GM04503 (cell line): ENCODE measurements around the gene PKN2.
"Not testable (repeated sequence)": the region's sequence is repeated elsewhere in the genome, so short reads cannot be mapped to it uniquely, and the experiment has no call there.

Experiments used
- DNase-seq: peaks from one replicate; pipeline ENCODE4 v3.0.0-alpha.2; 2012; ENCODE audit warnings: low read depth

Gene PKN2

DNA sequence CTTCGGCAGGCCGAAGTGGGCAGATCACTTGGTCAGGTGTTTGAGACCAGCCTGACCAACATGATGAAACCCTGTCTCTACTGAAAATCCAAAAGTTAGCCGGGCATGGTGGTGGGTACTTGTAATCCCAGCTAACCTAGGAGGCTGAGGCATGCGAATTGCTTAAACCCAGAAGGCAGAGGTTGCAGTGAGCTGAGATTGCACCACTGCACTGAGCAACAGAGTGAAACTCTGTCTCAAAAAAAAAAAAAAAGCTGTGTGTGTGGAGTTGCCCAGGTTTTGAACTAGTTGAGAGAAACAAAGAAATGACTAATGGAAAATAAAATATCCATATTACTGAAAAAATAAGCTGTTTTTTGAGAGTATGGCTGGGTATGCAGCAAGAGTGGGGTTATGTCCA is 107.1 kb downstream of the PKN2 start:
- DNase-seq, result no peak

DNA sequence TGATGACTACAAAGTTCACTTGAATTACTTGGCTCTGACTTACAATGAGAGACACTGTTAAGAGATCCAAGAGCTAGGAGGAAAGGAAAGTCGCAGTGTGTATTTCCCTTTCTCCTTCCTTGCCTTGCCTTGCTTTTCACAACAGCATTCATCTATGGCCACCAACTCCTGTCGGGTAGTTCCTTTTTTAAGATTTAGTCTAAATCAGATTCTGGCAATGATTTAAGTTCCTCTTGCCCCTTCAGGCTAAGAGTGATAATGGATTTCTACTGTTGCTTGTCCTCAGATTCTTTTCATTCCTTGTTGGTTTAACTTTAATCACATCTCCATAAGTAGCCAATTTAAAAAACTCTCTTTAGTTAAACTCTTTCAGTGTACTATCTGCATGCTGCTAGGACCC is 115.4 kb downstream of the PKN2 start:
- DNase-seq, result no peak

DNA sequence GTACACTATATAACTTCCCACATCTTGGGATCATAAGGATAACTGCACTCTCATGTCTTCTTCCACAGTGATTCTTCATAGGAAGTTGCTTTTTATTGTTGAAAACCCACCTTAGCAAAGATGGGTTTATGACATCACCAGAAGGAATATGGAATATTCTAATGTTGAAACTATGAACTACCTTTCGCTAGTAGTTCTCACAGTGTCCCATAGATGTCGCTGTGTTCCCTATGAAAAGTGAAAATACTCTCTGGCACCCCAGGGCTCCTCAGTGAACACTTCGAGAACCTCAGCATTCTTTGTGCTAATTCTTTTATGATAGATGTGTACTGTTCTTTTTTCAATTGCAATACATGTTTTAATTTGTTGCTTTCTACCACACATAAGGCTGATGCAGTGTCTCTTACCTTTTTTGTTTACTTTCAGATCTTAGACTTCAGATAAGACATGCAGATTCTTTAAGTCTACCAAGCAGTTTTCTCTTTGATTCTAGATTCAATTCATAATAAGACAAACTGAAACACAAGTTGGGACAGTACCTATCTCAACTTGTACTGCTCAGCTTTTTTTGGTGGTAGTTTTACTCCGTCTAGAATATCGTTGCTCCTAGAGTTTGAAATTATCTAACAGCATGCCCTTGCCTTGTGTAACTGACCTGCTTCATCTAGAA is 116.4 kb downstream of the PKN2 start:
- DNase-seq, result no peak

GRCh38 chr1:88801575-88802208 is 117.6 kb downstream of the PKN2 start:
- no peak for DNase-seq

DNA sequence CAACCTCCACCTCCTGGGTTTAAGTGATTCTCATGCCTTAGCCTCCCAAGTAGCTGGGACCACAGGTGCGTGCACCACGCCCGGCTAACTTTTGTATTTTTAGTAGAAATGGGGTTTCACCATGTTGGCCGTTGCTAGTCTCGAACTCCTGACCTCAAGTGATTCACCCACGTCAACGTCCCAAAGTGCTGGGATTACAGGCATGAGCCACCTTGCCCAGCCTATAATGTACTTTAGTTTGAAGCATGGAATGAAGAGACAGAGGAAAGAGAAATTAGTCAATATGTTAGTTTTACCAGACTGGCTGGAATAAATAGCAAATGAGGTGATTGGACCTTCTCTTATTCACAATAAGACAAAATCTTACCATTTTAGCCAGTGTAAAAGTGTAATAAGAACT is 118.3 kb downstream of the PKN2 start:
- DNase-seq, result no peak

DNA sequence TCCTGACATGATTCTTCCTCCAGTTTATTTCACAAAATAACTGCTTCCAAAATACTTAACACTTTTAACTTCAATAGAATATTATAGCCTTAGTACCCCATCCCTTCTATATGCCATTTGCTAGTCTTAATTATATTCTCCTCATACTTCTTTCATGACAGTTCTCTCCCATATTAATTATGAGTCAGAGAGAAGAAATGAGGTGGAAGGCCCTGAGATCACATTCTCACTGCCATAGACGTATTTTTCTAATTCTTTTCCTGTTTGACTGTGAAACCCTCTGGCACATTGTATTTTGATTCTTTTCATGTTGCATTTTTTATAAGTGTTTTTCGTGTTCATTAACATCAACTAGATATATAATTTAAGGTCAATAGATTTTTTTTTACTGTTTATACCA is 118.9 kb downstream of the PKN2 start:
- peak; percentile 24 for DNase-seq

GRCh38 chr1:88803444-88803843 is 119.4 kb downstream of the PKN2 start:
- DNase-seq, result no peak

DNA sequence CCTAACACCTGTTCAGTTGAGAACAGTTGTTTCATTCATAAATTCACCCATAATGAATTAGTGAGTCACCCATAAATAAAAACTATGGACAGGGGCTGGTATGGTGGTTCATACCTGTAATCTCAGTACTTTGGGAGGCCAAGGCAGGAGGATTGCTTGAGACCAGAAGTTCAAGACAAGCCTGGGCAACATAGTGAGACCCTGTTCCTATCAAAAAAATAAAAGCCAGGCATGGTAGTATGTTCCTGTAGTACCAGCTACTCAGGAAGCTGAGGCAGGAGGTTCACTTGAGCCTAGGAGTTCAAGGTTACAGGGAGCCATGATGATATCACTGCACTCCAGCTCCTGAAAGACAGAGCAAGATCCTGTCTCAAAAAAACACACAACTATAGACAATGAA is 128.3 kb downstream of the PKN2 start:
- DNase-seq, result no peak

GRCh38 chr1:88813471-88813870 is 129.4 kb downstream of the PKN2 start:
- no peak for DNase-seq

DNA sequence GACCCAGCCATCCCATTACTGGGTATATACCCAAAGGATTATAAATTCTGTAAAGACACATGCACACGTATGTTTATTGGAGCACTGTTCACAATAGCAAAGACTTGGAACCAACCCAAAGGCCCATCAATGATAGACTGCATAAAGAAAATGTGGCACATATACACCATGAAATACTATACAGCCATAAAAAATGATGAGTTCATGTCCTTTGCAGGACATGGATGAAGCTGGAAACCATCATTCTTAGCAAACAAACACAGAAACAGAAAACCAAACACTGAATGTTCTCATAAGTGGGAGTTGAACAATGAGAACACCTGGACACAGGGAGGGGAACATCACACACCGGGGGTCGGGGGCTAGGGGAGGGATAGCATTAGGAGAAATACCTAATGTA is 135.6 kb downstream of the PKN2 start:
- not testable (repeated sequence) for DNase-seq

DNA sequence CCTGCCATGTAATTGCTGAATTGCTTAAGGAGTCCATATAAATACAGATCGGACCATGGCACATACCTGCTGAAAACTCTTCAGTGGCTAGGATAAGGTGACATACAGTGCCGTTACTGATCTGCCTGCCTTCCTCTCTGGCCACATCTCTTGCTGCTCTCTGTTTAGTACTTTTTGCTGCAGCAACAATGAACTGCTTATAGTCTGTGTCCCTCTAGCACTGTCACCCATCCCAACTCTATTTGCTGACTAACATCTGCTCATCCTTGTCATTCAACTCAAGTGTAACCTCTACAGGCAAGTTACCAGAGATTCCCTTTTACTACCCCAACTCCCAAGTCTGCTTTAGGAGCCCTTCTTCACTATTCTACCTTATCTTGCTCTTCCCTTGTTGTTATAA is 141.6 kb downstream of the PKN2 start:
- no peak for DNase-seq

DNA sequence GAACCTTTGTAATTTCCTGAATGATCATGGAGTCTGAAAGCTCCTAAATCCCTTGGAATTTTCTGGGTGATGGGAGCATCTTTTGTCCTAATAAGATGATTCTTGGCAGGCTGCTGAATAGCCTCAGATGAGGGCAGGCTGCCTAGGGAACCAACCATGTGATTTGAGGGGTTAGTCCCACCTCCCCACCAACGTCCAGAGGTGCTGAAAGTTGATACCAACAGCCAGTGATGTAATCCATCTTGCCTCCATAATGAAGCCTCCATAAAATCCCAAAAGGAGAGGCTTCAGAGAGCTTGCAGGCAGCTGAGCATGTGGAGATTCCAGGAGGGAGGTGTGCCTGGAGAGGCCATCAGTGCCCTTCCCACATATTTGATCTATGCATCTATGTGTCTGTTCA is 163.6 kb downstream of the PKN2 start:
- DNase-seq, result no peak

- DNase-seq, result no peak
These were observed 167.4 kb downstream of the PKN2 start for GRCh38 chr1:88851303-88852063.

GRCh38 chr1:88867743-88868521 is 183.9 kb downstream of the PKN2 start:
- DNase-seq, result peak; percentile 45

DNA sequence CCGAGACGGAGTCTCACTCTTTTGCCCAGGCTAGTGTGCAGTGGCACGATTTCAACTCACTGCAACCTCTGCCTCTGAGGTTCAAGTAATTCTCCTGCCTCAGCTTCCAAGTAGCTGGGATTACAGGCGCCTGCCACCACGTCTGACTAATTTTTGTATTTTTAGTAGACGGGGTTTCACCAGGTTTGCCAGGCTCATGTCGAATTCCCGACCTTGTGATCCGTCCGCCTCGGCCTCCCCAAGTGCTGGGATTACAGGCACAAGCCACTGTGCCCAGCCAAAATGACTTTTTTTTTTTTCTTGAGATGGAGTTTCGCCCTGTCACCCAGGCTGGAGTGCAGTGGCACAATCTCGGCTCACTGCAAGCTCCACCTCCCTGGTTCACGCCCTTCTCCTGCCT is 185.6 kb downstream of the PKN2 start:
- not testable (repeated sequence) for DNase-seq

- DNase-seq, result no peak
These were observed 189.8 kb downstream of the PKN2 start for GRCh38 chr1:88873737-88874349.

GRCh38 chr1:88875595-88875994 is 191.5 kb downstream of the PKN2 start:
- no peak for DNase-seq

GRCh38 chr1:88876573-88877365 is 192.7 kb downstream of the PKN2 start:
- DNase-seq, result no peak

GRCh38 chr1:88877382-88877825 is 193.3 kb downstream of the PKN2 start:
- no peak for DNase-seq

DNA sequence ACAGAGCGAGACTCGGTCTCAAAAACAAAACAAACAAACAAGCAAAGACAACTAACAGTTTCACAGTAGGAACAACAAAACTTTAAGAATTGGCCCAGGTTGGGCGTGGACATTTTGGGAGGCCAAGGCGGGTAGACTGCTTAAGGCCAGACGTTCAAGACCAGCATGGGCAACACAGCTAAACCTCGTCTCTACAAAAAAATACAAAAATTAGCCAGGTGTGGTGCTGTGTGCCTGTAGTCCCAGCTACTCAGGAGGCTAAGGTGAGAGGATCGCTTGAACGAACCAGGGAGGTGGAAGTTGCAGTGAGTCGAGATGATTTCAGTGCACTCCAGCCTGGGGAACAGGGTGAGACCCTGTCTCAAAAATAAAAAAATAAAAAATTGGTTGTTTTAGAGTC is 193.8 kb downstream of the PKN2 start:
- DNase-seq, result no peak

DNA sequence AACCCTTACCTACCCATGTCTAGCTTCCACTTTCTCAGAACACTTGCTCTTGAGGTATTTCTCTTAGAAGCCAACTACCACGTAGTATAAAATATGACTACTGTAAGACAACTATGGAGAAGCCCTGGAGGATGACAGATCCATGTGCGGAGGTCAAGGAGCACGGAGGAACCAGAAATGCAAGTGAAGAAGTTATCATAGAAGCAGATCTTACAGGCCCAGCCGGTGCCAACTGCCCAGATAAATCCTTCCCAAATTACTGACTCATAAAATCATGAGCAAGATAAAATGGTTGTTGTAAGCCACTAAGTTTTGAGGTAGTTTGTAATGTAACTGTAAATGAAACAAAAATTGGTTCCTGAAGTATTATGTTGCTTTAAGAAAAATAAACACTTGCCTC is 194.7 kb downstream of the PKN2 start:
- DNase-seq, result no peak
